Activated CD4-positive, alpha-beta T cell treated with anti-CD3 and anti-CD28 coated beads, Interleukin-2, Interleukin-6, amounts not matched to agents 100 ng/mL and 50 ng/mL, durations not matched to agents 16 hours and 8 hours (primary cell): ENCODE data around the gene HHIP.
A peak's percentile ranks its signal among the peaks of the same experiment; 100 is the strongest.

Source experiments
- DNase-seq: peaks from one replicate; pipeline ENCODE4 v3.0.0-alpha.2; 2020

The HHIP gene

GRCh38 chr4:144645631-144646522 lies at the start of gene HHIP:
HHIP (plus strand) TSS chr4:144646156; CDS start chr4:144646676, 520 bp downstream.
- DNase-seq, result peak; percentile 6

- DNase-seq, result no peak
Observed at GRCh38 chr4:144597171-144597570, 48.8 kb upstream of the HHIP start.

GRCh38 chr4:144599621-144600020 lies 46.3 kb upstream of the HHIP start:
- no peak for DNase-seq

GRCh38 chr4:144611850-144612249 lies 34.1 kb upstream of the HHIP start:
- peak; percentile 21 for DNase-seq

- no peak for DNase-seq
Observed at GRCh38 chr4:144614850-144615585, 30.9 kb upstream of the HHIP start.

- DNase-seq, result no peak
Observed at GRCh38 chr4:144621681-144622080, 24.3 kb upstream of the HHIP start.

GRCh38 chr4:144627663-144628076 lies 18.3 kb upstream of the HHIP start:
- no peak for DNase-seq

GRCh38 chr4:144633215-144633614 lies 12.7 kb upstream of the HHIP start:
- DNase-seq, result no peak

GRCh38 chr4:144634978-144635747 lies 10.8 kb upstream of the HHIP start:
- no peak for DNase-seq

GRCh38 chr4:144644368-144645101 lies 1.4 kb upstream of the HHIP start:
- no peak for DNase-seq

- DNase-seq, result no peak
Observed at GRCh38 chr4:144645102-144645630, 790 bp upstream of the HHIP start.

- peak; percentile 8 for DNase-seq
Observed at GRCh38 chr4:144646523-144647094, 653 bp downstream of the HHIP start.

- DNase-seq, result peak; percentile 20
Observed at GRCh38 chr4:144647095-144647561, 1.2 kb downstream of the HHIP start.

- no peak for DNase-seq
Observed at GRCh38 chr4:144647590-144647989, 1.6 kb downstream of the HHIP start.

GRCh38 chr4:144648042-144648441 lies 2.1 kb downstream of the HHIP start:
- no peak for DNase-seq

- DNase-seq, result no peak
Observed at GRCh38 chr4:144649646-144650045, 3.7 kb downstream of the HHIP start.

- DNase-seq, result no peak
Observed at GRCh38 chr4:144650311-144651005, 4.5 kb downstream of the HHIP start.

- DNase-seq, result no peak
Observed at GRCh38 chr4:144653781-144654545, 8.0 kb downstream of the HHIP start.

- DNase-seq, result no peak
Observed at GRCh38 chr4:144655491-144655890, 9.5 kb downstream of the HHIP start.

- no peak for DNase-seq
Observed at GRCh38 chr4:144656850-144657249, 10.9 kb downstream of the HHIP start.
